Panc1 (cell line): Measurements from ENCODE around the gene ENOX1. TPM values are rescaled to one million over a fixed set of nuclear protein-coding genes. Genes with fewer than 3 reads are reported as not detected.

ENCODE experiments used
- ATAC-seq: fragments of 200-7000 bp; cut with Tn5 transposase; 2 replicates; pipeline ENCODE4 v1.9.1; 2020; ENCODE audit warnings: mild to moderate bottlenecking, moderate library complexity
- BruUV-seq: library from RNA; stranded (reverse); fragments of 400-500 nt; replicated peaks from 2 replicates; lab custom pipeline; 2021; lab: Mats Ljungman, UMichigan
- CTCF ChIA-PET: fragments of 300-600 bp; sonication (Branson Sonifier 250); formaldehyde crosslinking; loops from one replicate; lab custom pipeline; 2022; ENCODE audit warnings: antibody characterized with exemption; lab: Charles Lee
- POLR2A ChIA-PET: fragments of 300-600 bp; sonication (Branson Sonifier 250); formaldehyde crosslinking; loops from one replicate; lab custom pipeline; 2022; ENCODE audit warnings: antibody characterized with exemption; lab: Charles Lee
- DNase-seq: peaks from one replicate; pipeline ENCODE4 v3.0.0-alpha.2; 2010; ENCODE audit warnings: low read depth, low spot score
- H3K27ac ChIP-seq: 2 replicates; pipeline ENCODE4 v1.5.1; 2011; ENCODE audit warnings: mild to moderate bottlenecking, low read length, inconsistent platforms
- H3K27me3 ChIP-seq: fragments of 200-500 bp; sonication (Bioruptor generic); 2 replicates; pipeline ENCODE4 v1.6.0; 2014; ENCODE audit warnings: low read length, inconsistent platforms; ENCODE audit not compliant: control insufficient read depth, insufficient read depth
- H3K36me3 ChIP-seq: fragments of 200-500 bp; sonication (Bioruptor generic); 2 replicates; pipeline ENCODE4 v1.5.1; 2014; ENCODE audit warnings: inconsistent platforms, mild to moderate bottlenecking, low read length, moderate library complexity; ENCODE audit not compliant: control insufficient read depth, insufficient read depth
- H3K4me1 ChIP-seq: 2 replicates; pipeline ENCODE4 v1.5.1; 2011; ENCODE audit warnings: inconsistent platforms, mild to moderate bottlenecking, low read length, moderate library complexity; ENCODE audit not compliant: control insufficient read depth, insufficient read depth
- H3K4me3 ChIP-seq, 2 experiments: 2 replicates each; pipeline ENCODE4 v1.5.1; 2011 to 2012; ENCODE audit warnings: low read depth in 2 of 2, low read length in 2 of 2, mild to moderate bottlenecking in 2 of 2, inconsistent platforms in 1 of 2, moderate library complexity in 1 of 2
- H3K9me3 ChIP-seq: fragments of 200-500 bp; sonication (Bioruptor generic); 2 replicates; pipeline ENCODE4 v1.5.1; 2014; ENCODE audit warnings: low read depth, mild to moderate bottlenecking, inconsistent platforms, low read length, moderate library complexity; ENCODE audit not compliant: control insufficient read depth, insufficient read depth
- POLR2AphosphoS5 ChIP-seq: IDR thresholded peaks from 2 replicates; pipeline ENCODE4 v1.6.1; 2012; ENCODE audit warnings: mild to moderate bottlenecking, low read depth, low read length, moderate library complexity
- REST ChIP-seq, 2 experiments: IDR thresholded peaks; 2 replicates each; pipeline ENCODE4 v1.6.1; 2011 to 2012; ENCODE audit warnings: low read depth in 2 of 2, control low read depth in 1 of 2, low read length in 1 of 2, mild to moderate bottlenecking in 1 of 2, moderate library complexity in 1 of 2; ENCODE audit not compliant: insufficient read depth in 1 of 2
- SIN3A ChIP-seq: IDR thresholded peaks from 2 replicates; pipeline ENCODE4 v1.6.1; 2012; ENCODE audit warnings: low read depth, mild to moderate bottlenecking, low read length, moderate library complexity, borderline replicate concordance; ENCODE audit not compliant: insufficient read depth
- TCF7L2 ChIP-seq: IDR thresholded peaks from 2 replicates; pipeline ENCODE4 v1.6.1; 2011; ENCODE audit warnings: mild to moderate bottlenecking, low read depth, low read length, inconsistent platforms
- in situ Hi-C: cut with HindIII; loops from 2 replicates; pipeline ENCODE4 v1.10.0; 2016; ENCODE audit warnings: low sequenced_read_pairs, low pct_unique_long_range_greater_than_20kb
- intact Hi-C: fragments of 100-400 bp; cut with micrococcal nuclease; formaldehyde crosslinking; loops from one replicate; pipeline ENCODE4 v1.10.0; 2022; ENCODE audit not compliant: unreplicated experiment
- total RNA-seq: library from RNA; stranded (reverse); gene quantifications from one replicate; pipeline ENCODE4 v1.2.1, GENCODE V29; 2021; ENCODE audit not compliant: unreplicated experiment
- TF ChIP-seq, protein P1 (sequence below): fragments of 450-650 bp; IDR thresholded peaks from 2 replicates; pipeline ENCODE4 v1.5.1; 2017; ENCODE audit warnings: mild to moderate bottlenecking

ENOX1 gene
- total RNA-seq, 1 experiment from 2014 or later, result 0.23 TPM

DNA sequence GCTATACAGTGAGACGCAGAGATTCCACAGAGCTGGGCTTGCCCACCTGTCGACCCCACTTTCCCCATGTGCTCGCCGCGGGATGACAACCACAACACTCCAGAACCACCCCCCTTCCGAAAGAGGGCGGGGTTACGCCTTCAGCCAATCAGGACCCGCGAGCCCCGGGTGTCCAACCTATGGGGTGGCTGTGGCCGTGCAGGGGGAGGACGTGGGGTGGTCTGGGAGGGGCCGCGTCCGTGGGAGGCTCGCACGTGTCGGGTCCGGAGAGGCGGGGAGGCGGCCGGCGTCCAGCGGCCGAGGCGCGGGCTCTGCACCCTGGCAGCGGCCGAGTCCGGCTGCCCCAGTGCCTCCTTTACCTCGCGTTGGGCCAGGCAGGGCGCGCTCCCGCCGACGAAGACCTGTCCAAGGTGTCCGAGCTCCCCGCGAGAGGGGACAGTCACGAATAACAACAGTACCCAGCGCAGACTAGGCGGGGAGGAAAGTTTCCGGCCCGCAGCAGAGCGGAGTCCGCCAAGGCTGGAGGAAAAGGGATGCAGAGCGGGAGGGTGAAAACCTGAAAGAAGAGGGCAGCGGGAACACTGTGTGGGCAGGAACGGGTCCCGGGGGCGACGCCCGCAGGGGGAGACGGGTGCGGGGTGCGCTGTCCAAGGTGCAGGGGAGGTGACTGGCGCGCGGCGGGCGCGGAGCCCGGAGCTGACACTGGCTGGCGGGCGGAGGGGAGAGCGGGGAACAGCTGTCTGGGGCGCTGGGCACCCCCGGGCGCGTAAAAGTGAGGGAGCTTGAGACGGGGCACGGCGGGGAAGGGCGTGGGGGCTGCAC, 911 bp downstream of the ENOX1 start:
- intact Hi-C loops, result loop anchor here (10.0 kb wide), 1 partner anchor 701 kb away; no protein-coding TSS in a partner anchor
- Histone ChIP-seq H3K4me3 (peak overlapping the region; percentile 48 to 53), H3K36me3 (no peaks in the 10 kb centered on the region), H3K4me1 (peaks cover 3% of the 10 kb centered on the region; the same call in 1 of the 2 replicates), H3K9me3 (no peaks in the 10 kb centered on the region), H3K27me3 (peaks cover 2% of the 10 kb centered on the region; the same call in 1 of the 2 replicates), H3K27ac (no peak overlapping the region)
- TF ChIP-seq, protein P1, sequence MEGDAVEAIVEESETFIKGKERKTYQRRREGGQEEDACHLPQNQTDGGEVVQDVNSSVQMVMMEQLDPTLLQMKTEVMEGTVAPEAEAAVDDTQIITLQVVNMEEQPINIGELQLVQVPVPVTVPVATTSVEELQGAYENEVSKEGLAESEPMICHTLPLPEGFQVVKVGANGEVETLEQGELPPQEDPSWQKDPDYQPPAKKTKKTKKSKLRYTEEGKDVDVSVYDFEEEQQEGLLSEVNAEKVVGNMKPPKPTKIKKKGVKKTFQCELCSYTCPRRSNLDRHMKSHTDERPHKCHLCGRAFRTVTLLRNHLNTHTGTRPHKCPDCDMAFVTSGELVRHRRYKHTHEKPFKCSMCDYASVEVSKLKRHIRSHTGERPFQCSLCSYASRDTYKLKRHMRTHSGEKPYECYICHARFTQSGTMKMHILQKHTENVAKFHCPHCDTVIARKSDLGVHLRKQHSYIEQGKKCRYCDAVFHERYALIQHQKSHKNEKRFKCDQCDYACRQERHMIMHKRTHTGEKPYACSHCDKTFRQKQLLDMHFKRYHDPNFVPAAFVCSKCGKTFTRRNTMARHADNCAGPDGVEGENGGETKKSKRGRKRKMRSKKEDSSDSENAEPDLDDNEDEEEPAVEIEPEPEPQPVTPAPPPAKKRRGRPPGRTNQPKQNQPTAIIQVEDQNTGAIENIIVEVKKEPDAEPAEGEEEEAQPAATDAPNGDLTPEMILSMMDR, result no peak
- peak; percentile 71 to 74 for TF ChIP-seq REST (IDR thresholded peaks at IDR 0.05; ENCODE audit: insufficient read depth in 1 of 2, low read depth in 2 of 2, low read length in 1 of 2)
- no peak for DNase-seq
- CTCF ChIA-PET, result no interaction called here
- peak; percentile 91 for ATAC-seq
- POLR2A ChIA-PET, result no interaction called here
- in situ Hi-C loops, result no loop called here
- no TSS peak for BruUV-seq

- TF ChIP-seq SIN3A, result no peak
- no peak for TF ChIP-seq TCF7L2
- TF ChIP-seq, protein P1, result no peak
- TF ChIP-seq REST (IDR thresholded peaks at IDR 0.05; ENCODE audit: insufficient read depth in 1 of 2, low read depth in 2 of 2, low read length in 1 of 2), result no peak
- TF ChIP-seq POLR2AphosphoS5, result no peak
- H3K4me3 ChIP-seq, result peak overlapping the region; percentile 48 to 53
- in situ Hi-C loops, result no loop called here
Observed at GRCh38 chr13:43785261-43785649, 1.5 kb downstream of the ENOX1 start.

More at GRCh38 chr13:43785261-43785649, 1.5 kb downstream of the ENOX1 start:
- Histone ChIP-seq H3K36me3 (no peaks in the 10 kb centered on the region), H3K27me3 (peaks cover 2% of the 10 kb centered on the region; the same call in 1 of the 2 replicates), H3K4me1 (peaks cover 3% of the 10 kb centered on the region; the same call in 1 of the 2 replicates), H3K9me3 (no peaks in the 10 kb centered on the region), H3K27ac (no peak overlapping the region)
- BruUV-seq, result no TSS peak
- intact Hi-C loops, result loop anchor here (10.0 kb wide), 1 partner anchor 700 kb away; no protein-coding TSS in a partner anchor
- POLR2A ChIA-PET, result no interaction called here
- CTCF ChIA-PET, result no interaction called here
- DNase-seq, result no peak
- ATAC-seq, result no peak
